Prostate gland (tissue), 2 donors: Measurements from ENCODE around the gene MATN1.

Source experiments
- POLR2A ChIP-seq: fragments of 450-650 bp; IDR thresholded peaks from one replicate; pipeline ENCODE4 v1.6.1; 2016; ENCODE audit warnings: antibody characterized with exemption, mild to moderate bottlenecking
- TF ChIP-seq, protein P1 (sequence below), 4 experiments: fragments of 200-600 bp in 2 of 4; fragments of 450-650 bp in 2 of 4; sonication (generic) in 2 of 4; IDR thresholded peaks; 1 replicate in 3 of 4; 2 replicates in 1 of 4; pipeline ENCODE4 v1.5.1; 2016 to 2019; ENCODE audit warnings: antibody characterized with exemption in 4 of 4, mild to moderate bottlenecking in 2 of 4, moderate library complexity in 2 of 4

GRCh38 chr1:30697571-30698376, 25.6 kb downstream of the MATN1 start:
- TF ChIP-seq, protein P1, sequence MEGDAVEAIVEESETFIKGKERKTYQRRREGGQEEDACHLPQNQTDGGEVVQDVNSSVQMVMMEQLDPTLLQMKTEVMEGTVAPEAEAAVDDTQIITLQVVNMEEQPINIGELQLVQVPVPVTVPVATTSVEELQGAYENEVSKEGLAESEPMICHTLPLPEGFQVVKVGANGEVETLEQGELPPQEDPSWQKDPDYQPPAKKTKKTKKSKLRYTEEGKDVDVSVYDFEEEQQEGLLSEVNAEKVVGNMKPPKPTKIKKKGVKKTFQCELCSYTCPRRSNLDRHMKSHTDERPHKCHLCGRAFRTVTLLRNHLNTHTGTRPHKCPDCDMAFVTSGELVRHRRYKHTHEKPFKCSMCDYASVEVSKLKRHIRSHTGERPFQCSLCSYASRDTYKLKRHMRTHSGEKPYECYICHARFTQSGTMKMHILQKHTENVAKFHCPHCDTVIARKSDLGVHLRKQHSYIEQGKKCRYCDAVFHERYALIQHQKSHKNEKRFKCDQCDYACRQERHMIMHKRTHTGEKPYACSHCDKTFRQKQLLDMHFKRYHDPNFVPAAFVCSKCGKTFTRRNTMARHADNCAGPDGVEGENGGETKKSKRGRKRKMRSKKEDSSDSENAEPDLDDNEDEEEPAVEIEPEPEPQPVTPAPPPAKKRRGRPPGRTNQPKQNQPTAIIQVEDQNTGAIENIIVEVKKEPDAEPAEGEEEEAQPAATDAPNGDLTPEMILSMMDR (IDR thresholded peaks at IDR 0.05): no peak
- no peak for TF ChIP-seq POLR2A
